H1 (cell line): ENCODE results near the gene FRMD3. TPM values are rescaled to one million over a fixed set of nuclear protein-coding genes. Genes with fewer than 3 reads are reported as not detected.

Experiments used
- CTCF ChIA-PET: fragments of 300-600 bp; sonication (Branson Sonifier 250); formaldehyde crosslinking; loops from one replicate; lab custom pipeline; 2021; ENCODE audit not compliant: partially characterized antibody; lab: Charles Lee
- POLR2A ChIA-PET: fragments of 300-600 bp; sonication (Branson Sonifier 250); formaldehyde crosslinking; loops from one replicate; lab custom pipeline; 2021; ENCODE audit warnings: inconsistent platforms; ENCODE audit not compliant: partially characterized antibody; lab: Charles Lee
- DNase-seq, 2 experiments: peaks; one replicate each; pipeline versions ENCODE4 v3.0.0 to v3.0.0-alpha.2; 2010 to 2022; ENCODE audit warnings: low spot score in 2 of 2, low read depth in 1 of 2, mixed read lengths in 1 of 2
- FAIRE-seq: peaks from 2 replicates; lab custom pipeline; 2011; peaks lifted over from hg19 to GRCh38; lab: Jason Lieb, UNC
- H2AFZ ChIP-seq: 2 replicates; pipeline ENCODE4 v1.8.1; 2012; ENCODE audit warnings: low read length, inconsistent platforms
- H2AK5ac ChIP-seq: 2 replicates; pipeline ENCODE4 v1.6.1; 2013; ENCODE audit warnings: low read depth, low read length
- H2BK120ac ChIP-seq: replicated peaks from 2 replicates; pipeline ENCODE3; 2013; ENCODE audit warnings: low read depth, low read length, inconsistent platforms
- H2BK12ac ChIP-seq: 2 replicates; pipeline ENCODE4 v1.6.1; 2013; ENCODE audit warnings: low read depth, low read length
- H2BK15ac ChIP-seq: 2 replicates; pipeline ENCODE4 v1.6.1; 2013; ENCODE audit warnings: low read length
- H2BK20ac ChIP-seq: 2 replicates; pipeline ENCODE4 v1.6.1; 2013; ENCODE audit warnings: low read length
- H2BK5ac ChIP-seq: 2 replicates; pipeline ENCODE4 v1.6.1; 2013; ENCODE audit warnings: low read depth, low read length
- H3K14ac ChIP-seq: 2 replicates; pipeline ENCODE4 v1.6.1; 2013; ENCODE audit warnings: inconsistent platforms; ENCODE audit not compliant: insufficient read length
- H3K18ac ChIP-seq: 2 replicates; pipeline ENCODE4 v1.6.1; 2013; ENCODE audit warnings: low read length; ENCODE audit errors: extremely low read depth
- H3K23ac ChIP-seq: 2 replicates; pipeline ENCODE4 v1.6.1; 2013; ENCODE audit warnings: inconsistent platforms; ENCODE audit not compliant: insufficient read length
- H3K23me2 ChIP-seq: 2 replicates; pipeline ENCODE4 v1.6.1; 2013; ENCODE audit warnings: low read depth, low read length
- H3K27ac ChIP-seq: 2 replicates; pipeline ENCODE4 v1.6.1; 2011; ENCODE audit warnings: low read depth, low read length, inconsistent platforms
- H3K27me3 ChIP-seq, 4 experiments: replicated peaks in 1 of 4; 1 replicate in 1 of 4; 2 replicates in 3 of 4; pipeline versions ENCODE4 v1.6.1 to v1.8.1; 2011 to 2013; ENCODE audit warnings: low read length in 3 of 4, mild to moderate bottlenecking in 3 of 4, inconsistent platforms in 2 of 4, mixed read lengths in 2 of 4, moderate library complexity in 1 of 4; ENCODE audit not compliant: control insufficient read depth in 3 of 4, insufficient read depth in 3 of 4; ENCODE audit errors: extremely low read depth in 1 of 4
- H3K36me3 ChIP-seq, 4 experiments: 2 replicates each; pipeline versions ENCODE4 v1.6.1 to v1.8.1; 2011 to 2013; ENCODE audit warnings: mild to moderate bottlenecking in 4 of 4, low read length in 3 of 4, moderate library complexity in 2 of 4, control low read depth in 1 of 4, inconsistent platforms in 1 of 4; ENCODE audit not compliant: insufficient read depth in 4 of 4, control insufficient read depth in 2 of 4
- H3K4ac ChIP-seq: replicated peaks from 2 replicates; pipeline ENCODE3; 2013; ENCODE audit warnings: low read length, low read depth, mixed read lengths, inconsistent platforms; ENCODE audit not compliant: insufficient read length
- H3K4me1 ChIP-seq, 4 experiments: replicated peaks in 1 of 4; 1 replicate in 1 of 4; 2 replicates in 3 of 4; pipeline versions ENCODE4 v1.6.1 to v1.8.1; 2011 to 2013; ENCODE audit warnings: low read length in 3 of 4, inconsistent platforms in 2 of 4, mixed read lengths in 1 of 4; ENCODE audit not compliant: insufficient read depth in 4 of 4, control insufficient read depth in 3 of 4
- H3K4me2 ChIP-seq, 2 experiments: 2 replicates each; pipeline versions ENCODE4 v1.6.1 to v1.8.1; 2011 to 2013; ENCODE audit warnings: low read depth in 2 of 2, low read length in 2 of 2, control low read depth in 1 of 2, inconsistent platforms in 1 of 2, mild to moderate bottlenecking in 1 of 2; ENCODE audit not compliant: insufficient read depth in 1 of 2
- H3K4me3 ChIP-seq, 4 experiments: fragments of 200-600, 300-600 bp in 1 of 4; sonication (generic), shearing (Covaris generic), sonication (Bioruptor Twin) in 1 of 4; 2 replicates each; pipeline versions ENCODE4 v1.5.1 to v1.8.1; 2011 to 2016; ENCODE audit warnings: low read length in 4 of 4, low read depth in 3 of 4, control low read depth in 2 of 4, inconsistent platforms in 2 of 4, mild to moderate bottlenecking in 2 of 4, mixed read lengths in 1 of 4, moderate library complexity in 1 of 4; ENCODE audit not compliant: insufficient read depth in 2 of 4; ENCODE audit errors: extremely low read depth in 1 of 4
- H3K56ac ChIP-seq: replicated peaks from 2 replicates; pipeline ENCODE3; 2013; ENCODE audit warnings: low read depth, mild to moderate bottlenecking, mixed read lengths, low read length, inconsistent platforms; ENCODE audit not compliant: insufficient read length
- H3K79me1 ChIP-seq: 2 replicates; pipeline ENCODE4 v1.6.1; 2013; ENCODE audit warnings: low read depth, low read length, control low read depth
- H3K79me2 ChIP-seq, 2 experiments: 2 replicates each; pipeline versions ENCODE4 v1.6.1 to v1.8.1; 2012 to 2013; ENCODE audit warnings: low read length in 2 of 2, mild to moderate bottlenecking in 2 of 2, inconsistent platforms in 1 of 2; ENCODE audit not compliant: insufficient read depth in 2 of 2, control insufficient read depth in 1 of 2
- H3K9ac ChIP-seq, 4 experiments: replicated peaks in 1 of 4; 1 replicate in 1 of 4; 2 replicates in 3 of 4; pipeline versions ENCODE4 v1.6.1 to v1.8.1; 2011 to 2013; ENCODE audit warnings: low read depth in 3 of 4, low read length in 3 of 4, control low read depth in 2 of 4, mild to moderate bottlenecking in 2 of 4, moderate library complexity in 2 of 4, inconsistent platforms in 1 of 4; ENCODE audit errors: extremely low read depth in 1 of 4
- H3K9me3 ChIP-seq, 2 experiments: 2 replicates each; pipeline versions ENCODE4 v1.6.1 to v1.8.1; 2012 to 2013; ENCODE audit warnings: mild to moderate bottlenecking in 2 of 2, moderate library complexity in 2 of 2, control low read depth in 1 of 2, inconsistent platforms in 1 of 2, low read depth in 1 of 2, low read length in 1 of 2, mixed read lengths in 1 of 2; ENCODE audit not compliant: insufficient read depth in 2 of 2
- H4K20me1 ChIP-seq, 2 experiments: replicated peaks in 1 of 2; 2 replicates each; pipeline versions ENCODE3 to v1.8.1; 2011 to 2013; ENCODE audit warnings: inconsistent platforms in 2 of 2, low read length in 2 of 2, mild to moderate bottlenecking in 1 of 2; ENCODE audit not compliant: insufficient read depth in 2 of 2, control insufficient read depth in 1 of 2
- H4K5ac ChIP-seq: 2 replicates; pipeline ENCODE4 v1.6.1; 2013; ENCODE audit warnings: low read length, low read depth, mixed read lengths, inconsistent platforms; ENCODE audit not compliant: insufficient read length
- H4K8ac ChIP-seq: 2 replicates; pipeline ENCODE4 v1.8.0; 2013; ENCODE audit warnings: mild to moderate bottlenecking, moderate library complexity, low read length, inconsistent platforms; ENCODE audit not compliant: insufficient read depth; ENCODE audit errors: extremely low read depth
- H4K91ac ChIP-seq: replicated peaks from 2 replicates; pipeline ENCODE3; 2013; ENCODE audit warnings: low read length, mixed read lengths, inconsistent platforms; ENCODE audit not compliant: insufficient read length
- BCL11A ChIP-seq, 2 experiments: IDR thresholded peaks; one replicate each; pipeline ENCODE4 v1.6.1; 2011; ENCODE audit warnings: low read depth in 2 of 2, low read length in 2 of 2, mild to moderate bottlenecking in 2 of 2
- CBX5 ChIP-seq: fragments of 300-800, 300-1000 bp; sonication (generic); IDR thresholded peaks from 2 replicates; pipeline ENCODE4 v1.7.1; 2016; ENCODE audit warnings: antibody characterized with exemption, low read length, low read depth
- CREB1 ChIP-seq: IDR thresholded peaks from 2 replicates; pipeline ENCODE4 v1.6.1; 2012; ENCODE audit warnings: inconsistent platforms
- GABPA ChIP-seq: IDR thresholded peaks from 2 replicates; pipeline ENCODE4 v1.6.1; 2011; ENCODE audit warnings: mild to moderate bottlenecking, low read length, moderate library complexity, borderline replicate concordance; ENCODE audit not compliant: insufficient read depth
- HDAC2 ChIP-seq, 2 experiments: fragments of 300-600 bp in 1 of 2; sonication (generic) in 1 of 2; IDR thresholded peaks; 2 replicates each; pipeline ENCODE4 v1.6.1; 2011 to 2012; ENCODE audit warnings: low read depth in 2 of 2, low read length in 2 of 2, mild to moderate bottlenecking in 2 of 2, moderate library complexity in 2 of 2, borderline replicate concordance in 1 of 2, inconsistent platforms in 1 of 2
- POLR2A ChIP-seq, 2 experiments: IDR thresholded peaks; 1 replicate in 1 of 2; 2 replicates in 1 of 2; pipeline ENCODE4 v1.6.1; 2011; ENCODE audit warnings: low read depth in 2 of 2, low read length in 2 of 2, mild to moderate bottlenecking in 2 of 2; ENCODE audit errors: control extremely low read depth in 1 of 2
- RBBP5 ChIP-seq: IDR thresholded peaks from 2 replicates; pipeline ENCODE4 v1.7.1; 2012; ENCODE audit warnings: low read depth, mild to moderate bottlenecking, inconsistent platforms, low read length, moderate library complexity, borderline replicate concordance
- RNF2 ChIP-seq: fragments of 200-900, 300-1000 bp; sonication (generic); IDR thresholded peaks from 2 replicates; pipeline ENCODE4 v1.7.1; 2016; ENCODE audit warnings: borderline replicate concordance, low read depth, mild to moderate bottlenecking, antibody characterized with exemption, low read length; ENCODE audit not compliant: poor library complexity, severe bottlenecking; ENCODE audit errors: missing control alignments
- SP4 ChIP-seq: IDR thresholded peaks from 2 replicates; pipeline ENCODE4 v1.6.1; 2012; ENCODE audit warnings: low read length, inconsistent platforms
- TBP ChIP-seq: IDR thresholded peaks from 2 replicates; pipeline ENCODE4 v1.6.1; 2011; ENCODE audit warnings: low read depth, low read length, improper control_type of control experiment
- WGBS, 2 experiments: shearing (Covaris generic) in 1 of 2; methylation state at CpG; one replicate each; pipeline versions ENCODE4 v1.1.6 to v1.1.7; 2013 to 2015; ENCODE audit warnings: low lambda C conversion rate in 2 of 2, mixed read lengths in 2 of 2, inconsistent platforms in 1 of 2, low coverage in 1 of 2, missing lambda C conversion rate in 1 of 2; ENCODE audit not compliant: insufficient replicate concordance in 2 of 2, insufficient coverage in 1 of 2, insufficient read length in 1 of 2; ENCODE audit errors: extremely low coverage in 1 of 2, missing lambda C conversion rate in 1 of 2; 5-methylcytosine and 5-hydroxymethylcytosine counted together
- polyA plus RNA-seq, 7 experiments: library from polyadenylated mRNA; depleted of rRNA in 3 of 7; stranded (reverse) in 5 of 7; unstranded in 2 of 7; fragments of >200 nt in 5 of 7; fragments of 200-250 nt in 2 of 7; gene quantifications; 1 replicate in 5 of 7; 2 replicates in 1 of 7; 4 replicates in 1 of 7; pipeline versions ENCODE4 v1.2.1 to v1.2.3, GENCODE V29; 2011 to 2013; ENCODE audit warnings: missing spikeins in 2 of 7, mixed read lengths in 2 of 7
- total RNA-seq: library from RNA; stranded (reverse); fragmentation: NEBNext Ultra II Directional; extraction: Animal tissue kit (Norgen Biotek cat#: 25700); gene quantifications from 2 replicates; pipeline ENCODE4 v1.2.1, GENCODE V29; 2021

The FRMD3 gene
- total and polyA plus RNA-seq, 2 of the 8 experiments (the other 6 are each of a cell fraction or from before 2014, with no cell fraction given): 0.15 to 1.4 TPM

GRCh38 chr9:83431101-83432060 is 106.8 kb downstream of the FRMD3 start:
- Histone ChIP-seq H2AFZ (no peak overlapping the region), H4K5ac (no peak overlapping the region), H3K36me3 (0 out of 8 replicates have a peak, but pooled peaks cover 0 to 5% (median 0%) of the 10 kb centered on the region in 4 experiments), H4K91ac (peak overlapping the region; percentile 3), H3K27me3 (no peaks in the 10 kb centered on the region), H2BK12ac (peak overlapping the region; percentile 75; the same call in 1 of the 2 replicates), H3K9me3 (peaks cover 5 to 6% of the 10 kb centered on the region in 2 experiments; a peak in 2 of 4 replicates), H3K79me2 (no peaks in the 10 kb centered on the region), H3K79me1 (no peaks in the 10 kb centered on the region), H3K4me3 (no peak overlapping the region), H3K4me2 (peak overlapping the region in 1 of 2 experiments; percentile 28; a peak in 1 of 4 replicates), H3K56ac (no peak overlapping the region), H3K4me1 (peaks cover 0 to 8% (median 6%) of the 10 kb centered on the region in 4 experiments; a peak in 4 of 7 replicates), H4K20me1 (no peaks in the 10 kb centered on the region), H3K23ac (no peak overlapping the region), H3K27ac (no peak overlapping the region), H3K14ac (no peak overlapping the region), H3K18ac (peak overlapping the region; percentile 53), H2BK5ac (0 out of 2 replicates have a peak overlapping the region, but pooled peaks have one; percentile 39), H2BK15ac (no peak overlapping the region), H2AK5ac (no peak overlapping the region), H3K9ac (no peak overlapping the region), H4K8ac (no peak overlapping the region), H3K4ac (no peak overlapping the region), H2BK20ac (0 out of 2 replicates have a peak overlapping the region, but pooled peaks have one; percentile 34), H3K23me2 (no peaks in the 10 kb centered on the region), H2BK120ac (no peak overlapping the region)
- no peak for DNase-seq
- POLR2A ChIA-PET: interaction anchor here (0.6 to 1.0 kb wide), 2 partner anchors 363 to 490 kb away, joined by 3 to 4 read pairs; no protein-coding TSS in a partner anchor
- WGBS, 2 experiments: 91% methylated on average over 7 of the region's 7 CpGs; no CpG with 5 or more reads in 1 of the 2 experiments
- CTCF ChIA-PET: interaction anchor here (1.1 to 2.5 kb wide), 3 partner anchors 27 to 212 kb away, joined by 5 to 7 read pairs (median 6); no protein-coding TSS in a partner anchor
- no peak for FAIRE-seq
- TF ChIP-seq RBBP5 (no peak), HDAC2 (IDR thresholded peaks at IDR 0.05; ENCODE audit: borderline replicate concordance in 1 of 2, low read depth in 2 of 2, low read length in 2 of 2) (no peak), CREB1 (no peak), TBP (no peak), BCL11A (IDR thresholded peaks at IDR 0.05; ENCODE audit: low read depth in 2 of 2, low read length in 2 of 2) (no peak), CBX5 (no peak), POLR2A (IDR thresholded peaks at IDR 0.05; ENCODE audit: control extremely low read depth in 1 of 2, low read depth in 2 of 2, low read length in 2 of 2) (no peak), GABPA (no peak), RNF2 (no peak), SP4 (no peak)
